ENCODE data around the gene HTATIP2. TPM values are rescaled to one million over a fixed set of nuclear protein-coding genes. Genes with fewer than 3 reads are reported as not detected.

Gene HTATIP2
- total RNA-seq, 6 experiments from 2014 or later = 15.0 to 36.0 (median 31.3) TPM

- Mint-ChIP-seq H3K9me3 (no peaks in the 10 kb centered on the region), H3K4me3 (no peak overlapping the region), H3K4me1 (ENCODE audit: low read depth) (peaks cover 23% of the 10 kb centered on the region), H3K36me3 (ENCODE audit: low read depth) (no peaks in the 10 kb centered on the region), H3K27ac (no peak overlapping the region), H3K27me3 (ENCODE audit: insufficient read depth) (peaks cover 4% of the 10 kb centered on the region; the same call in 1 of the 2 replicates)
- DNase-seq = peak; percentile 50
- TF ChIP-seq CTCF (IDR thresholded peaks at IDR 0.05) = peak; percentile 82
Measured at GRCh38 chr11:20355221-20356219, 8.0 kb upstream of the HTATIP2 start.

GRCh38 chr11:20357150-20357549 lies 6.4 kb upstream of the HTATIP2 start:
- no peak overlapping the region for H3K27ac Mint-ChIP-seq
- peaks cover 4% of the 10 kb centered on the region; the same call in 1 of the 2 replicates for H3K27me3 Mint-ChIP-seq (ENCODE audit: insufficient read depth)
- peaks cover 31% of the 10 kb centered on the region for H3K4me1 Mint-ChIP-seq (ENCODE audit: low read depth)
- no peak for TF ChIP-seq CTCF (IDR thresholded peaks at IDR 0.05)
- H3K9me3 Mint-ChIP-seq = no peaks in the 10 kb centered on the region
- H3K36me3 Mint-ChIP-seq (ENCODE audit: low read depth) = no peaks in the 10 kb centered on the region
- no peak overlapping the region for H3K4me3 Mint-ChIP-seq
- DNase-seq = no peak

DNA sequence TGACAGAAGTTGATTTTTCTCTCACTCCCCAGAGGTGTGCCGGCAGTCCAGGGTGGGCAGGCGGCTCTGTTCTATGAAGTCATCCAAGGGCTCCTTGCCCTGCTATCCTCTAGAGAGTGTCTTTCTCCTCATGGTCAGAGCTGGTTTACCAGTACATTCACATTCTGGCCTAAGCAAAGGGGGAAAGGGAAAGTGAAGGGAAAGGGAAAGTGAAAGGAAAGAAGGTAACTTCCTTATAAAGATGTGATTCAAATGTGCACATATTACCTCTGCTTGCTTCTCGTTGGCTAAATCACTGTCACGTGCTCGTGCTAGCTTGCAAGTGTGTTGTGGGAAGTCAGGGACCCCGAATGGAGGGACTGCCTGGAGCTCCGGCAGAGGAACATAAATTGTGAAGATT lies 2.9 kb upstream of the HTATIP2 start:
- H3K27ac Mint-ChIP-seq = no peak overlapping the region
- H3K4me1 Mint-ChIP-seq (ENCODE audit: low read depth) = peaks cover 52% of the 10 kb centered on the region
- H3K36me3 Mint-ChIP-seq (ENCODE audit: low read depth) = no peaks in the 10 kb centered on the region
- H3K4me3 Mint-ChIP-seq = peak overlapping the region; percentile 65; the same call in 1 of the 2 replicates
- H3K27me3 Mint-ChIP-seq (ENCODE audit: insufficient read depth) = peaks cover 5% of the 10 kb centered on the region; the same call in 1 of the 2 replicates
- no peak for TF ChIP-seq CTCF (IDR thresholded peaks at IDR 0.05)
- DNase-seq = no peak
- no peaks in the 10 kb centered on the region for H3K9me3 Mint-ChIP-seq

GRCh38 chr11:20362481-20362880 lies 1.0 kb upstream of the HTATIP2 start:
- Mint-ChIP-seq H3K36me3 (ENCODE audit: low read depth) (no peaks in the 10 kb centered on the region), H3K9me3 (no peaks in the 10 kb centered on the region), H3K27me3 (ENCODE audit: insufficient read depth) (peaks cover 1% of the 10 kb centered on the region; the same call in 1 of the 2 replicates), H3K27ac (peak overlapping the region; percentile 70; the same call in 1 of the 2 replicates), H3K4me3 (peak overlapping the region; percentile 84; the same call in 1 of the 2 replicates), H3K4me1 (ENCODE audit: low read depth) (peaks cover 61% of the 10 kb centered on the region)
- no peak for TF ChIP-seq CTCF (IDR thresholded peaks at IDR 0.05)
- DNase-seq = no peak

GRCh38 chr11:20363149-20363499 lies 390 bp upstream of the HTATIP2 start:
- Mint-ChIP-seq H3K36me3 (ENCODE audit: low read depth) (no peaks in the 10 kb centered on the region), H3K27ac (peak overlapping the region; percentile 70), H3K27me3 (ENCODE audit: insufficient read depth) (peaks cover 1% of the 10 kb centered on the region; the same call in 1 of the 2 replicates), H3K4me3 (peak overlapping the region; percentile 84), H3K9me3 (no peaks in the 10 kb centered on the region), H3K4me1 (ENCODE audit: low read depth) (peaks cover 64% of the 10 kb centered on the region)
- no peak for DNase-seq
- TF ChIP-seq CTCF (IDR thresholded peaks at IDR 0.05) = no peak
